Spleen (tissue), 7 donors: ENCODE measurements around the gene PLEKHA4.

ENCODE experiments used
- CTCF ChIP-seq, 11 experiments: fragments of 200-600 bp in 7 of 11; fragments of 450-650 bp in 4 of 11; sonication (generic) in 4 of 11; IDR thresholded peaks in 8 of 11; conservative IDR thresholded peaks in 3 of 11; 1 replicate in 7 of 11; 2 replicates in 4 of 11; pipeline versions ENCODE4 v1.4.0 to v1.8.0; 2016 to 2021; ENCODE audit warnings: antibody characterized with exemption in 11 of 11, inconsistent platforms in 4 of 11, mild to moderate bottlenecking in 1 of 11
- POLR2A ChIP-seq, 3 donors: fragments of 450-650 bp; IDR thresholded peaks; one replicate each; pipeline ENCODE4 v1.5.1; 2017; ENCODE audit warnings: antibody characterized with exemption in 3 of 3, mild to moderate bottlenecking in 1 of 3
- POLR2AphosphoS5 ChIP-seq, 3 donors: sonication (generic); formaldehyde crosslinking; IDR thresholded peaks; one replicate each; pipeline ENCODE4 v1.5.1; 2017; ENCODE audit warnings: antibody characterized with exemption in 3 of 3
- donor health status: DM: no; HTN: no; CAD: no; lungs with moderate emphysema.
- donor health status: DM: no; HTN: no; CAD: no.
- donor health status: DM: no; HTN: no; CAD: no.

- TF ChIP-seq CTCF (IDR thresholded peaks at IDR 0.05 in 8 of 11, conservative IDR thresholded peaks at IDR 0.05 in 3 of 11) (no peak), POLR2A (IDR thresholded peaks at IDR 0.05) (no peak), POLR2AphosphoS5 (IDR thresholded peaks at IDR 0.05) (peak; percentile 9 to 53 (median 27))
These were observed 9.3 kb downstream of the PLEKHA4 start for GRCh38 chr19:48858984-48859710.
